Endodermal cell (in vitro differentiated cells): ENCODE results near the gene DDX39A. TPM values are rescaled to one million over a fixed set of nuclear protein-coding genes. Genes with fewer than 3 reads are reported as not detected.

Experiments used
- DNase-seq: peaks from one replicate; pipeline ENCODE4 v3.0.0-alpha.2; 2017
- H3K27ac ChIP-seq: 2 replicates; pipeline ENCODE4 v1.5.1; 2013; ENCODE audit warnings: mild to moderate bottlenecking, low read depth, low read length, moderate library complexity
- H3K27me3 ChIP-seq: 2 replicates; pipeline ENCODE4 v1.6.1; 2013; ENCODE audit warnings: mild to moderate bottlenecking, low read length, moderate library complexity; ENCODE audit not compliant: insufficient read depth, control insufficient read depth, poor library complexity, severe bottlenecking
- H3K36me3 ChIP-seq: 2 replicates; pipeline ENCODE4 v1.7.0; 2013; ENCODE audit warnings: mild to moderate bottlenecking, low read length, moderate library complexity; ENCODE audit not compliant: control insufficient read depth, insufficient read depth
- H3K4me1 ChIP-seq: one replicate; pipeline ENCODE4 v1.7.0; 2013; ENCODE audit warnings: low read length; ENCODE audit not compliant: control insufficient read depth, insufficient read depth
- H3K4me3 ChIP-seq: 2 replicates; pipeline ENCODE4 v1.5.1; 2013; ENCODE audit warnings: mild to moderate bottlenecking, low read length, moderate library complexity
- H3K9ac ChIP-seq: 2 replicates; pipeline ENCODE4 v1.6.1; 2013; ENCODE audit warnings: mild to moderate bottlenecking, low read length, moderate library complexity; ENCODE audit not compliant: poor library complexity, severe bottlenecking; ENCODE audit errors: extremely low read depth
- H3K9me3 ChIP-seq: 2 replicates; pipeline ENCODE4 v1.6.1; 2013; ENCODE audit warnings: mild to moderate bottlenecking, low read length, moderate library complexity; ENCODE audit not compliant: control insufficient read depth
- H3K27ac Mint-ChIP-seq: 2 replicates; pipeline ENCODE4 v1.8.0; 2020; ENCODE audit warnings: mixed read lengths
- H3K27me3 Mint-ChIP-seq: 2 replicates; pipeline ENCODE4 v1.8.0; 2021; ENCODE audit warnings: mild to moderate bottlenecking, mixed read lengths; ENCODE audit not compliant: insufficient read depth
- H3K36me3 Mint-ChIP-seq: 2 replicates; pipeline ENCODE4 v1.8.0; 2020; ENCODE audit warnings: low read depth, mixed read lengths
- H3K4me1 Mint-ChIP-seq: 2 replicates; pipeline ENCODE4 v1.8.0; 2020; ENCODE audit warnings: mixed read lengths
- H3K4me3 Mint-ChIP-seq: 2 replicates; pipeline ENCODE4 v1.8.0; 2020; ENCODE audit warnings: mild to moderate bottlenecking, moderate library complexity, mixed read lengths
- H3K9me3 Mint-ChIP-seq: 2 replicates; pipeline ENCODE4 v1.8.0; 2020; ENCODE audit warnings: mild to moderate bottlenecking, mixed read lengths
- WGBS, 2 experiments: methylation state at CpG; one replicate each; pipeline versions ENCODE4 v1.1.5 to v1.1.7; 2013; ENCODE audit warnings: missing lambda C conversion rate in 2 of 2, mixed read lengths in 1 of 2; ENCODE audit not compliant: insufficient coverage in 1 of 2, insufficient read length in 1 of 2; 5-methylcytosine and 5-hydroxymethylcytosine counted together
- total RNA-seq, 2 donors: library from RNA; stranded (reverse); fragmentation: NEBNext Ultra II Directional in 1 of 2; extraction: Animal tissue kit (Norgen Biotek cat#: 25700) in 1 of 2; gene quantifications; 2 replicates in 1 of 2; 3 replicates in 1 of 2; pipeline ENCODE4 v1.2.1, GENCODE V29; 2021
- TF ChIP-seq, protein P1 (sequence below): fragments of 200-600 bp; sonication (generic); conservative IDR thresholded peaks from 2 replicates; pipeline ENCODE4 v1.5.0; 2021; ENCODE audit warnings: antibody characterized with exemption, mild to moderate bottlenecking

Gene DDX39A
- total RNA-seq, 2 donors from 2014 or later = 82.5 to 86.1 TPM

- Histone ChIP-seq H3K36me3 (no peaks in the 10 kb centered on the region), H3K27me3 (no peaks in the 10 kb centered on the region), H3K9ac (no peak overlapping the region), H3K27ac (no peak overlapping the region), H3K4me3 (no peak overlapping the region), H3K4me1 (no peaks in the 10 kb centered on the region), H3K9me3 (no peaks in the 10 kb centered on the region)
- H3K9me3 Mint-ChIP-seq = no peaks in the 10 kb centered on the region
- DNase-seq = no peak
- peaks cover 25% of the 10 kb centered on the region for H3K27me3 Mint-ChIP-seq
- 84% methylated on average over 2 of the region's 2 CpGs; no CpG with 5 or more reads in 1 of the 2 experiments for WGBS, 2 experiments
- no peak overlapping the region for H3K4me3 Mint-ChIP-seq
- TF ChIP-seq, protein P1, sequence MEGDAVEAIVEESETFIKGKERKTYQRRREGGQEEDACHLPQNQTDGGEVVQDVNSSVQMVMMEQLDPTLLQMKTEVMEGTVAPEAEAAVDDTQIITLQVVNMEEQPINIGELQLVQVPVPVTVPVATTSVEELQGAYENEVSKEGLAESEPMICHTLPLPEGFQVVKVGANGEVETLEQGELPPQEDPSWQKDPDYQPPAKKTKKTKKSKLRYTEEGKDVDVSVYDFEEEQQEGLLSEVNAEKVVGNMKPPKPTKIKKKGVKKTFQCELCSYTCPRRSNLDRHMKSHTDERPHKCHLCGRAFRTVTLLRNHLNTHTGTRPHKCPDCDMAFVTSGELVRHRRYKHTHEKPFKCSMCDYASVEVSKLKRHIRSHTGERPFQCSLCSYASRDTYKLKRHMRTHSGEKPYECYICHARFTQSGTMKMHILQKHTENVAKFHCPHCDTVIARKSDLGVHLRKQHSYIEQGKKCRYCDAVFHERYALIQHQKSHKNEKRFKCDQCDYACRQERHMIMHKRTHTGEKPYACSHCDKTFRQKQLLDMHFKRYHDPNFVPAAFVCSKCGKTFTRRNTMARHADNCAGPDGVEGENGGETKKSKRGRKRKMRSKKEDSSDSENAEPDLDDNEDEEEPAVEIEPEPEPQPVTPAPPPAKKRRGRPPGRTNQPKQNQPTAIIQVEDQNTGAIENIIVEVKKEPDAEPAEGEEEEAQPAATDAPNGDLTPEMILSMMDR = no peak
- H3K27ac Mint-ChIP-seq = no peak overlapping the region
- peaks cover 2% of the 10 kb centered on the region for H3K4me1 Mint-ChIP-seq
- no peaks in the 10 kb centered on the region for H3K36me3 Mint-ChIP-seq
These were observed 8.3 kb upstream of the DDX39A start for GRCh38 chr19:14427461-14427860.

DNA sequence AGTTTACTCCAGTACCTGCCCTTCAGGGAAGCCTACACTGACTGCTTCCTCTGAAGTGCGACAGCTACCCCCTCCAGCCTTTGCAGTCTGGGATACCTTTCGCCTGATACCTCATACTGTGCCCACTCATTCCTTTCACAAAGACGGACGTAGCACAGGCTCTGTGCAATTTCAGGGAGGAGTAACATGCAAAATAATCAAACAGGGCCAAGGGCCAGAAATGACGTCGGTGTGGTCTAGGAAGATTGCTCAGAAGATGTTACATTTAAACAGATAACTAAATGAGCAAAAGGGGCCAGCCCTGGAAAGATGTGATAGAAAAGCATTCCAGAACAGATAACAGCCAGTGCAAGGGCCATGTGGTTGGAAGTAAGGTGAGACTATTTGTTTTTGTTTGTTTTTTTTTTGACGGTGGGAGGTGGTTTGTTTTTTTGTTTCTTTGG lies 6.6 kb upstream of the DDX39A start:
- Histone ChIP-seq H3K27me3 (no peaks in the 10 kb centered on the region), H3K4me1 (no peaks in the 10 kb centered on the region), H3K36me3 (no peaks in the 10 kb centered on the region), H3K27ac (no peak overlapping the region), H3K4me3 (no peak overlapping the region), H3K9me3 (no peaks in the 10 kb centered on the region), H3K9ac (no peak overlapping the region)
- 73 to 88% methylated on average over 6 to 7 of the region's 7 CpGs for WGBS, 2 experiments
- TF ChIP-seq, protein P1 = no peak
- no peak for DNase-seq
- no peaks in the 10 kb centered on the region for H3K9me3 Mint-ChIP-seq
- H3K36me3 Mint-ChIP-seq = no peaks in the 10 kb centered on the region
- H3K4me1 Mint-ChIP-seq = peaks cover 2% of the 10 kb centered on the region
- H3K4me3 Mint-ChIP-seq = no peak overlapping the region
- H3K27ac Mint-ChIP-seq = no peak overlapping the region
- H3K27me3 Mint-ChIP-seq = peaks cover 15% of the 10 kb centered on the region

DNA sequence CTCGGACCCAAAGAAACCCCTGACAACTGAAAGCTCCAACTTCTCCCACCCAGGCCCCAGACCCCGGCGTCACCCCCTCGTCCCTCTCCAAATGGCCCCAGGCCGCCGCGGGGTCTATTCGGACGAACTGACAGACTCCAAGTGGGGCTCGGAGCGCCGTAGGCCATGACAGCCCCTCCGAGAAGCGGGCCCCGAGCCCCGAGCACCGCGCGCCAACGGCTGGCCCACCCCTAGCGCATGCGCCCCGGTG lies 360 bp downstream of the DDX39A start:
- Histone ChIP-seq H3K4me3 (peak overlapping the region; percentile 94), H3K9me3 (no peaks in the 10 kb centered on the region), H3K27ac (peak overlapping the region; percentile 89), H3K27me3 (no peaks in the 10 kb centered on the region), H3K9ac (peak overlapping the region; percentile 86), H3K36me3 (peaks cover 16% of the 10 kb centered on the region), H3K4me1 (no peaks in the 10 kb centered on the region)
- 0% methylated on average over 3 to 23 of the region's 23 CpGs for WGBS, 2 experiments
- H3K27me3 Mint-ChIP-seq = no peaks in the 10 kb centered on the region
- peaks cover 16% of the 10 kb centered on the region for H3K36me3 Mint-ChIP-seq
- TF ChIP-seq, protein P1 = no peak
- peak; percentile 92 for DNase-seq
- peaks cover 7% of the 10 kb centered on the region for H3K9me3 Mint-ChIP-seq
- H3K4me1 Mint-ChIP-seq = peaks cover 9% of the 10 kb centered on the region
- H3K4me3 Mint-ChIP-seq = peak overlapping the region; percentile 89
- peak overlapping the region; percentile 98 for H3K27ac Mint-ChIP-seq
